NCI-H146 (cell line): ENCODE measurements around the gene NXPH3.
"Not testable (repeated sequence)": the region's sequence is repeated elsewhere in the genome, so short reads cannot be mapped to it uniquely, and the experiment has no call there.

ENCODE experiments used
- DNase-seq: peaks from one replicate; lab custom pipeline; 2025; lab: John Stamatoyannopoulos, UW

NXPH3 gene

DNA sequence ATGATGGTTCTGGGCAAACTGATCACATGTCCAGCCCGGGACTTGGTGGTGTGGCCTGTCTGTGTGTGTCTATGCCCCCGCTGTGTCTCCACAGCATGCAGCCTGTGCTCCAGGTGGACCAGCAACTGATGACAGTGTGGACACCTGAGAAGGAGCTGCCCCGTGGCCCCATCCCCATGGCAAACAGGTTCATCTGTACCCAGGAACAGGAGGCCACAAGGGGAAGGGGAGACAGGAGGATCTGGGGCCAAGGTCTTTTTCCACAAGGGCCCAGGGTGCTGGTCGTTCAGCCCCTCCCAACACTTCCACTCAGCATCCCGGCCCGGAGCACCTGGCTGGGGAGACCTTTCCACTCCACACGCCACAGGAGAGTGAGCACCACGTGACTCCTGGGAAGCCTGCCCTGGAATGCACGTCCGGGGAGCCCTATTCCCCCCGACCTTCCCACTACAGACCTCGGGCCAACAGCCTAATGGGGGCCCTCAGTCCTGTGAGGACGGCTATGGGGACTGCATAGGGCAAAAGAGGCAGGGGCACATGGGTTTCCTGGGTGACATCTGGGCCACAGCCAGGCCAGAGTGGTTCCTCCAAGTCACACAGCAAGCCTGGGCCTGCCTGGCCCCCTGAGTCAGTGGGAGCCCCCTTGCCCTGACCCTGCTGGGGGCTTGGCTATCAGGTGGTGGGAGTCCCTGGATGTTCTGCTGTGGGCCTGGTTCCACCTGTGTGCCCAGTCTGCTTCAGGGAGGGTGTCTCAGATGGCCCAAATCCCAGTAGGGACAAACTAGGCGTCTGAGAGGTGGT is 20.8 kb upstream of the NXPH3 start:
- DNase-seq = no peak

DNA sequence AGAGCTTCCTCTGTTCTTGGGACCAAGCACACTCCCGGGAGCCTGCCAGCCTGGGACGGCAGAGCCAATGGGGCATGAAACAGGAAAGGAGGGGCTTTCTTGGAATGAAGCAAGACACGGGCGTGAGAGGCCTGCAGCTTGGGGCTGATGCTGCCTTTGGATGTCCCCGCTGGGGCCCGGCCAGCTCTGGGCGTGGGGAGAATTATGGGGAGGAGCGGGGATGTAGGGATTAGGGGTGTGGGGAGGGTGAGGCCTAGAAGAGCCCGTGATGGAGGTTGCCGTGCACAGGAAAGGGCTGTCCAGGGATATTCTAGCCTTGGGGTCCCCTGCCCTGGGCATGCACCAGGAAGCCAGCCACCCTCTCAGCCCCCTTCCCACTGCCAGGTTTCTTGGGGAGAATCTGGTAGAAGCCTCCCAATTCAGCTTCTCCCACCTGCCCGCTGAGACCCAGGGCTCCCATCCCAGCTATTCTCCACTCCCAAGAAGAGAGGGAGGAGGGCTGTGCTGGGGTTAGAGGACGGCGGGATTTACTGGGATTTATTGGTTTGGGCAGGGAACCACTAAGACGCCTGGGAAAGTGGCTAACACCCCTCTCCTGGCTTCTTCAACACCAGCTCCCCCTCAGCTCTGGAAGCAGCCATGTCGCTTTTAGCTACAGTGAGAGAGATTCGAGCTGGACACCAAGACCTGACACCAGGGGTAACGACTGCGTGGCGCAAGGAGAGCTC is 20.0 kb upstream of the NXPH3 start:
- no peak for DNase-seq

DNA sequence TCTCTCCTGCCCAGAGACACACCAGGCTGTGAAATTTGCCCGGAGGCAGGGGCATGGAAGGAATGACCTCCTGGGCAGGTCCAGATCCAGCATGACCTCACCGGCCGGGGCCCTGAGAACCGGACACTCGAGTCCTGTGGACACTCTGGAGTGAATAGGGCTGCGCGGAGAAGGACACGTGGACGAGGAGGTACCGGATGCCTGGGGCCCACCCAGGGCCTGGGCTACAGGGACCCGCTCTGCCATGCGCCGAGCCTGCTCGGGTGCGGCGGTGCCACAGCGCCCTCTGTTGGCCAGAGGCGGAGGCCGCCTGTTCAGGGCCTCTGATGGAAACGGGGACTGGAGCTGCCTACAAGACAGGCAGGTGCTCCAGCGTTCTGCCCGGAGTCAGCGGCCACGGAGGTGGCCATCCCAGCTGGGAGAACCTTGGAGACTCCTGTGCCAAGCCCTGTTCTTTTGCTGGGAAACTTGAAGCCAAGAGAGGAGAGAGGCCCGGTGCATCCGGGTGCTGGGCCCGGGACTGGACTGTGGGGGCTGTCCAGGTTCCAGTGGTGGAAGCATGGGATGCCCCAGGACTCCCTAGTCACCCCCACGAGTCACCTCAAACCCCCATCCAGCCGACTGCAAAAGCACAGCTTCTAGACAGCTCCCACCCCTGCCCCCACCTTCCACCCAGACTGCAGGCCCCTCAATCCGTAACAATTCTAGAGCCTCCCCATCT is 19.3 kb upstream of the NXPH3 start:
- DNase-seq = peak; percentile 69

DNA sequence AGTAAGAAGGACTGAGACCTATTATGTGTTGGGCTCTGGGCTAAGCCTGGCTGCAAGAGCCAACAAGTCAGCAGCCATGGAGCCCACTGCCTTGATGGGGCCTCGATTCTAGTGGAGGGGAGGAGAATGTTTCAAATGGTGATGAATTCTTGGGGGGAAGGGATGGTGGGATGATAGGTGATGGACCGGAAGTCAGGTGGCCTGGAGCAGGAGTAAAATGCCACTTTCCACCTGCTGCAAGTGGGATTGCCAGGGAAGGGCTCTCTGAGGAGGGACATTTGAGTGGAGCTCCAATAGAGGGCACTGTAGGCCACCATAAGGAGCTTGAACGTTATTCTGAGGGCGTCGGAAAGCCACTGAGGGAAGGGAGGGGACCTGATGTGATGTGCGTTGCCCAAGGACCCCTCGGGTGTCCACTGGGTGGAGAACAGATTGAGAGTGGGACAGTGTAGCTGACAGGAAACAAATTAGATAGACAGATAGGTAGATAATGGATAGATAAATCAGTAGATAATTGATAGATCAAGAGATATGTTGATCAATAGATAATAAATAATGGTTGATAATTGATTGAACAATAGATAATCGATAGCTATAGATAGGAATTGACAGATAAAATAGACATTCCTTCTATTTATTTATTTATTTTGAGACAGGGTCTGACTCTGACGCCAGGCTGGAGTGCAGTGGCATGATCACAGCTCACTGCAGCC is 18.2 kb upstream of the NXPH3 start:
- peak; percentile 57 for DNase-seq

DNA sequence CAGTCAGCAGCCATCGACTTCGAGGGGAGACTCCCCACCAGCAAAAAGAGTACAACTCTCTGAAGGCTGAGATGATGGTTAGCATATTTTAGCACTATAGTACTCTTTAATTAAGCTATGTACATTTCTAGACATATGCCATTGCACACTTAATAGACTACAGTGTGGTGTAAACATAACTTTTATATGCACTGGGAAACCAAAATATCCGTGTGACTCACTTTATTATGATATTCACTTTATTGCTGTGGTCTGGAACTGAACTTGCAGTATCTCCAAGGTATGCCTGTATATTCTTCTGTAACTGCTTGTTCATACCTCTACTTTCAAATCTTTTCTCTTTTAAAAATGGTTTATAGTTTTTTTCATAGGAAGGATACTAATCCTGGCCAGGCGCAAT is 11.0 kb upstream of the NXPH3 start:
- no peak for DNase-seq

DNA sequence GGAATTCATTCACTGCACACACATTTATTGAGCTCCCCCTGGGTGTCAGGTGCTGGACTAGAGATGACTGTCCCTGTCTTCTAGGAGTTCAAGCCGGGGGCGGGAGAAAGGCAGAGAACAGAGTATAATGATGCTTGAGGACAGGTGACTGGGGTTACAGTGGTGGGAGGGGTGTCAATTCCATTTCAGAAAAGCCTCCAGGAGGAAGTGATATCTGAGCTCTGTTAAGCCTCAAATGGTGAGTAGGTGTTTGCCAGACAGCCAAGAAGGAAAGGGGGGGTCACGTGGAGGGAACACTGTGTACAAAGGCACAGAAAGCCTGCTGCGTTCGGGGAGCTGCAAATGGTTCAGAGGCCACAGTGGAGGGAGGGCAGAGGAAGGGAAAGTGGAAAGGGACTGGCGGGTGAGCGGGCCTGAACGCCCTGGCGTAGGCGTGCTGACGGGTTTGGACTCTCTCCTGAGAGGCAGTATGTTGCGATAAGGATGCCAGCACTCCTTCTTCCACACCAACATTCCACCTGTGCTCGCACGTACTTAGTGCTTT is 9.7 kb upstream of the NXPH3 start:
- DNase-seq = peak; percentile 70

DNA sequence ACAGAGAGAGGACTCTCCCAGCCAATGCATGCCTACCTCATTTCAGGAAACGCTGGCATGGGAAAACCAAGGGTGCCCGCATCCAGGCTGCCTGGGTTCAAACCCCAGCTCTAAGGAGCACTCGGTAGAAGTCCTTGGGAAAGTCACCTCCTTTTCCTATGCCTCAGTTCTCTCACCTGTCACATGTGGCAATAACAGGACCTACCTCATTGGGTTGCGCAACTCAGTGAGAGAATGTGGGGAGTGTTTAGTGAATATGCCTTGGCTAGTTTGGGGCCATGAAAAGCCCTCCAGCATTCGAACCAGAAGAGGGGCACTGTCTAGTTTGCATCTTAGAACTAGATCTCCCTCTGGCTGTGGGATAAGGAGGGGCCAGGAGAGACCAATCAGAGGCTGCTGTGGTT is 9.0 kb upstream of the NXPH3 start:
- no peak for DNase-seq

DNA sequence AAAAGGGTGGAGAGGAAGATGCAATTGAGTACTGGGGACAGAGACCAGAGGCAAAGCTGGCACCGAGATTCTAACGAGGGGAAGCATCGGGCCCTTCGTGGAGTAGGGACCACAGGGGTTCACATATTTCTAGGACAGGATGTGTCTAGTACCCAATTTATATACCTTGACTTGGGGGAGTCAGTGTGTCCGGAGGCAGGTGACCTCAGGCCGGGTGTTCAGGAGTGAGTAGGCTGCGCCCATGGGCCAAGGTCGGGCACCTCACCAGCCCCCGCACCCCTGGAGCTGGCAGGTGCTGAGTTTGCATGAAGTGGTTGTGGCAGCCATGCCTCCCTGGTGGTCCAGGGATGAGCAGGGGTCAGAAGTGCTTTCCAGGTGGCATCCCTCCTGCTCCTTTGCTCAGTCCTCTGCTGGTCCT is 8.6 kb upstream of the NXPH3 start:
- no peak for DNase-seq

DNA sequence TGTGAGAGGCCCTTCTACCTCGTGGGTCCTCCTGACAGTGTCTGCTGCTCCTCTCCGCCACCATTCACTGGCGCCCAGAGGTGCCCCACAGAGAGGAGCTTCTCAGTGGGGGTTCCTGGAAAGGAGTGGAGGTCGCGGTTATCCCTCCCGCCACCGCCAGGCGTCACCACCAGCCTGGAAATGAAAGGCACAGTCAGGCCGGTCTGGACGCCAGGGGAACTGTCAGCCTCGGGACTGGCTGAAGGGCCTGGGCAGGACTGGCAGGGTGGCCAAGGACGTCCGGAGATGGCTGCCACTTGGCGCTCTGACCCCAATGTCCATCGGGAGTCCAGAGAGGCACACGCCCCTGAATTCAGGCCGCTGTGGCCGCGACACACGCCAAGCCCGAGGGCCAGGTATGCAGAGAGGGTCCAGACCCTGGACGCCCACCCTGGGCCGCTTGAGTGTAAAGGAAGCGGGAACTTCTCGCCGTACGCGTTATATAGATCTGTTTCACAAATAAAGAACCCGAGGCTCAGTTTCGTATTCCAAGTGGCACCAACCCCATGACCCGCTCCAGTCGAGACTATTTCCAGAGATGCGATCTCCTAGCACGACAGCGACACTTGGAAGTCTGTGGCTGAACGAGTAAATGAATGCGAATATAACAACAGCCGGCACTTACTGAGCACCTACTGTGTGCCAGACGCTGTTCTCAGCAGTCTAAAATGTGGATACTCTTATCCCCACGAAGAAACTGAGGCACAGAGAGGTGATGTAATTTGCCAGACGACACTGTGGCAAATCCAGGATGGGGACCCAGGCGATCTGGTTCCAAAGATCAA is 7.6 kb upstream of the NXPH3 start:
- peak; percentile 81 for DNase-seq

DNA sequence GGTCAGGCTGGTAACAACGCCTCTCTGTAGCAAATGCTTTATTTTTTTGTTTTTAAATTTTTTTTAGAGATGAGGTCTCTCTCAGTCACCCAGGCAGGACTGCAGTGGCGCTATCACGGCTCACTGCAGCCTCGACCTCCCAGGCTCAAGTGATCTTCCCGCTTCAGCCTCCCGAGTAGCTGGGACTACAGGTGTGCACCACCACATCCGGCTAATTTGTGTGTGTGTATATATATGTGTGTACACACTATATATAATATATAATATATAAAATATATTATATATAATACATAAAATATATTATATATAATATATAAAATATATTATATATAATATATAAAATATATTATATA is 7.0 kb upstream of the NXPH3 start:
- DNase-seq = not testable (repeated sequence)

DNA sequence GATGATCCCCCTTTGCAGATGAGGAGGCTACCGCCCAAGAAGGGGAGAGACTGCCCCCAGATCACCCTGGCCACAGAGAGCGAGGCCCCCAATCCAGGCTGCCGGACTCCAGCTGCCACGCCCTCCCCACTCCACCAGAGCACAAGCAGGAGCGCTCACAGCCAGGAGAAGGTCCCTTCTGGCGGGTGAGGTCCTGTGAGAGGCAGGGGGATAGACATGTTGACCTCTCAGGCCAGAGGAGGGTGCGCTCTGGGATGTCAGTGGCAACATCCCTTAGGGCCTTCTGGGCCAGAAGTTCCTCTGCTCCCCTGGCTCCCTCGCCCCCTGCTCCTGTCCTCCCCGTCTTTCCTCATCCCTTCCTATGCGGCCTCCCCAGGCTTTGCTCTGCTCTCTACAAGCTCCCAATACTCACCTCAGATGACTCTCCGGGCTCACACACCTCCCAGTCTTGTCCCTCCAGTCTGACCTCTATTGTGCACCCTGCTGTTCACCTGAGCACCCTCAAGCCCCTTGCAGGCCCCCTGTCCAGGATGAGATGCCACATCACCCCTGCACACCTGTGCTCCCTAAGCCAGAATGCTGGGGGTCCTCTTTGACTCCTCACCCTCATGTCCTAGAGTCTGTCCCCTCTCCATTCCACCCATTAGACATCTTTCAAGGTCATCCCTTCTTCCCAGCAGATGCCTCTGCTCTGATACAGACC is 5.0 kb upstream of the NXPH3 start:
- DNase-seq = no peak

DNA sequence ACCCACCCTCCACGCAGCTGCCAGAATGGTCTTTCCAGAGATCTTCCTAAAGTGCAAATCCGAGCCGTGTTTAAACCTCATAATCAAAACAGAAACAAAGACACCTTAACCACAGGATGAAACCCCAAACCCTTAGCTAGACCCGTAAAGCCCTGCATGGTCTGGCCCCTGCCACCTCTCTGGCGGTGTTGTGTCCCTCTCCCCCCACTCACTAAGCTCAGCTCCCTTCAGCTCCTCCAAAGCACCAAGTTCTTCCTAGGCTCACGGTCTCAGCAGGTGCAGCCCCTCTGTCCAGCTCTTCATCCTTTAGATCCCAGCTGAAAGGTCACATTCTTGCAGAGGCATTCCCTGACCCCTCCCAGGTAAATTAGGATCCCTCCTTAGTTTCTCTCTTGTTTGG is 4.4 kb upstream of the NXPH3 start:
- no peak for DNase-seq

DNA sequence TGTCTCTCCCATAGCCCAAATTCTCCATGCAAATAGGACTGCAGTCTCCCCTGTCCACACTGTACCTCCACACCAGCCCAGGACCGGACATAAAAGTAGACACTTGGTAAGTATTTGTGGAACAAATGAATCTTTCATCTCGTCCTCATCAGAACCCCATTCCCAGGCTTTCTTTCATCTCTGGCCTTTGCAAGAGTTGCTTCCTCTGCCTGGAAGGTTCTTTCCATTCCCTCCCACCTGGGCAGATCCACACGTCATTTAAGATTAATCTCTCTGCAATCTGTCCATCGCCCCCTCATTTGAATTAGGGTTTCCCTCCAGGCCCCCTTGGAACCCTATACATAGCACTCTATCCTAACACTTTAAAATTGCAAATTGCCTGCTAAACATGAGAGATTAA is 3.9 kb upstream of the NXPH3 start:
- no peak for DNase-seq

DNA sequence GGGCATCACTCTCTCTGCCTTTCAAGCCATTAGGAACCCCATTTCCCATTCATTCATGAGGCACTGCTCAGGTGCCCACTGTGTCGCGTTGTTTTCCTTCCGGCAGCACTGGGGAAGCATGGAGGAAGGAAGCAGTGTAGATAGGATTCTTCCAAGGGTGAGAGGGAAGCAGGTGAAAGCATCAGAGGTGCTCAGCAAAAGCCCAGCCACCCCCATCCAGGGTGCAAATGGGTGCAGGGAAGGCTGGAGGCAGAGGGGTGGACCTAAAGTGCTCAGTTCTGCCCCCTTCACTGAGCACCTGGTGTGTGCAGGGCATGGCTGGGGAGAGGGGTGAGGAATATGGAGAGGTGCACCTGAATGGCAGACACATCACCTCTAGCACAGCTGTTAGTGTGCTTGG is 3.4 kb upstream of the NXPH3 start:
- DNase-seq = no peak

DNA sequence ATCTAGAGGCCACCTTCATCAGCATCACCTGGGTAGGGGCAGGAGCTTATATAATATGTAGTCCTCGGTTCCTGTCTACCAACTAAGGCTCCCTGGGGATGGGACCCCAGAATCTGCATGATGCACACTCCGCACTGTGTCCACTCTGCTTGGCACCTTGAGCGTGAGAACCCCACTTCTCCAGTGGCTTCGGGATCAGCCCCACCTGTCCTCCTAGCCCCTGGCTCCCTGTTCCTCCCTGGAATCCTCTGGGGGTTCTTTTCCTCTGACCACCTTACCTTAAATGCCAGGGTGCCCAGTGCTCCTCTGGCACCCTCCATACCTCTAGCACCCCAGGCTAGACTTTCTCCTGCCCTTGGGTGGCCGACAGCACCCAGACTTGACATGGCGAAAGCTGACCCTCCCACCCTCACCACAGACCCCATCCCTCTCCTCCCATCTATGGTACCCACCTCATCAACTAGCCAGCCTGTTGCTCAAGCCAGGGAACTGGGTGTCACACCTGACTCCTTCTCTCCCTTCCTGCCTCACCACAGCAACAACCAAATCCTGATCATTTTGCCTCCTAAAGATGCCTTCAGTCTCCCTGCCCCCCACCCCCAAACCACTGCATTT is 2.8 kb upstream of the NXPH3 start:
- no peak for DNase-seq

DNA sequence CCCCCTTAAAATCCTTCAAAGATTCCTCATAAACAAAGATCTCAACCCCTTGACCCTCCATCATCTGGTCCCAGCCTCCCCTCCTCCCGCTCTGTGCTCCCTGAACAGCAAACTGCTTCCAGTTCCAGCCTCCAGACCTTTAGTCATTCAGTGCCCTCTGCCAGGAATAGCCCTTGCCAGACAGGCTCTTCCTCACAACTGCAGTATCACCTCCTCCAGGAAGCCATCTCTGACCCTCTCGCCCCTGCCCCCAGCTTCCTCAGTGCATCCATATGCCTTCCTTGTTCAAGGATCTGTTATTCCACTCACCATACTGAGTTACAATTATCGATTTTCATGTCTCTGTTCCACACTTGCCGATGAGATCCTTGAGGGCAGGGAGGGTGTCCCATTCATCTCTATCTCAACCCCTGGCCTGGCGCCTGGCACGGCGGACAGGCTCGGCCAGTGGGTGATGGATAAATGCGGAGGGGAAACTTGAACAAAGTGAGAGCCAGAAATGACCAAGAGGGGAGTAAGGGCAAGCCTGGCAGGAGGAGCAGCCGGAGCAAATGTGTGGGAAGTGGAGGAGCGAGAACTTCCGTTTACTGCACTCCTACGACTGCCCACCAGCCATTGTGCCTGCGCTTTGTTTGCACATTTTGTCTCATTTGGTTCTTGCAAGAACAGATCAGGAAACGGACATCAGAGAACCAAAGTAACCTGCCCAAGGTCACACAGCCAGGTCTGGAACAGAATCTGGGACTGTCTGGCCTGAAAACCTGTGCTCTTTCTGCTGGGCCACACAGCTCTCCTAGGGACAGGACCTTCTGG is 2.0 kb upstream of the NXPH3 start:
- DNase-seq = no peak

DNA sequence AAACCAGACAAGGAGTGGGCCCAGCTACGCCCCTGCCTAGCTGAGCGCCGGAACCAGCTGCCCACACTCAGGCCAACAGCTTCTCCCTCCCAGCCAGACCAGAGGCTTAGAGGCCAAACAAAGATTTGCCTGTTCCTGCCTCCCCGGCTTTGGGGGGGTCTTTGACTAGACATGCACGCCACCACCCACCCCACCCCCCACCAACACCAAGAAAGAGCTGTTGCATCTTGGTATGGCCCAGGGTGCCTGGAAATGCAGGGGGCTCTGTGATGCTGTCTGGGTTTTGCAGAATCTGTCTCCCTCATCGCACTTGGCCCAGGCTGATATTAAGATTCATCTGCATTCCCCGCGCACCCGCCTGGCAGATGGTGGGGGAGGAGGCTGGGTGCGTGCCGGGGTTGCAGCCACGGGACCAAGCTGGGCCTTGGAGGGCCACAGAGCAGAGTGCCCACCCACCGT is 1.3 kb upstream of the NXPH3 start:
- DNase-seq = no peak

DNA sequence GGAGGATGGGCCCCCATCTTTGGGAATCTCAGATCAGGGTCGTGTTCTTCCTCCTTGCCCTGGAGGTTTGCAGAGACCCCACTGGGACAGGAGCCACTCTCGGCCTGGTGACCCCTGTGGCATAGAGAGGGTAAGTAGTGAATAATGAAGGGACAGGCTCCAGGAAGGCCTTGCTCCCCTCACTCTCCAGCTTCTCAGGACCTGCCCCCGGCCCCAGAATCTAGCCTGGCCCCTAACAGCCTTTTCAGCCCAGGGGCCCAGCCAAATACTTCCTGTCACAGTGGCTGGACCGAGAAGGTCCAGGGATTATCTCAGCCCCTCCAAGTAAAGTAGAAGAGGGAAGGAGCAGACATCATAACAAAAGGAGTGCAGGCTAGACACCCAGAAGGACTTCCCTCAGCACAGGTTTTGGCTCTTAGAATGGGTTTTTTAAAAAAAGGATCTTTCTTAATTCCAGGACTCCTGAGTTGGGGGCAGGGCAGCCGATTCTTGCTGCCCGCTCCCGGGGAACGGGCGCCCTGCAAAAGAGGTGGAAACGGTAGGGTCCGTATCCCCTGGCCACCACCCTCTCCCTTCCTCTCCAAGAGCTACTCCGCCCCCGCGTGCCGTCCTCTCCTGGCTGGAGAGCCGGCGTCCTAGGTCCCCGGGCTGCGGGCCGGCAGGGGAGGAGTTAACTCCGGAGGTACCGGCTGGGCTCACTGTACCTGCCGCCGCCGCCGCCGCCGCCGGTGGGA is 559 bp upstream of the NXPH3 start:
- no peak for DNase-seq
